Measurements from ENCODE around the gene CCM2L.

CCM2L gene

GRCh38 chr20:32062776-32063170, 52.5 kb downstream of the CCM2L start:
- no peak for DNase-seq

DNA sequence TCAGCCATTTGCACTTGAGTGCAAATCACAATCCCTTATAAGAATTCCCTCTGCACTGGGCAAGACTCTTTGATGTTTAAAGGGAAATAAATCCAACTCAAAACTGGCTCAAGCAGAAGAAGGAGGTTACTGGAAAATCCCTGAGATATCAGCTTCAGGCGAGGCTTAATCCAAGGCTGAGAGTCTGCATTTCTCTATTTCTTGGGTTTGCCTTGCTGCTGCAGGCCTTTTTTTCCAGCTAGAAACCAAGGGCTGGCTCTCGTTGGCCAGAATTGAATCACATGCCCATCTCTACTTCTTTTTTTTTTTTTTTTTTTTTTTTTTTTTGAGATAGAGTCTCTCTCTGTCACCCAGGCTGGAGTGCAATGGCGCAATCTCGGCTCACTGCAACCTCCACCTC, 53.5 kb downstream of the CCM2L start:
- DNase-seq = no peak

GRCh38 chr20:32064667-32065066, 54.4 kb downstream of the CCM2L start:
- no peak for DNase-seq

DNA sequence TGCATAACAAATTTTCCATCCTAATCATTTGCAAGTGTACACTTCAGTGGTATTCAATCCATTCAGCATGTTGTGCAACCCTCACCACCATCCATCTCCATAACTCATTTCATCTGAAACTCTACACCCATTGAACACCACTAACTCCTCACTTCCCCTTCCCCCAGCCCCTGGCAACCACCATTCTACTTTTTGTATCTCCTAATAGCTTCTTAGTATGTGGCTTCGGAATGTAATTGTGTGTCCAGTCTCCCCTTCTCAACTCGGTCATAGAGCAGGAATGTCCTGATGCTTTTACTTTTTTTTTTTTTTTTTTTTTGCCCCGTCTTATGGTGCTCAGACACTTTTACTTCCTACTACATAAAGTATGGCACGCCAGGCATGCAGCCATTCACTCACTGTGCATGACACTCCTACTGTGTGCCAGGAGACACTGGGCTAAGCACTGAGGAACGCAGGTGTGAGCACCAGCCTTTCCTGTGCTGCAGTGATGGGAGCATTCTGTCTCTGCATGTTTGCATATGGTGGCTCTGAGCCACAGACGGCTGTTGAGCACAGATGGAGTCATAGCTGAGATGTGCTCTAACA, 57.1 kb downstream of the CCM2L start:
- no peak for DNase-seq

DNA sequence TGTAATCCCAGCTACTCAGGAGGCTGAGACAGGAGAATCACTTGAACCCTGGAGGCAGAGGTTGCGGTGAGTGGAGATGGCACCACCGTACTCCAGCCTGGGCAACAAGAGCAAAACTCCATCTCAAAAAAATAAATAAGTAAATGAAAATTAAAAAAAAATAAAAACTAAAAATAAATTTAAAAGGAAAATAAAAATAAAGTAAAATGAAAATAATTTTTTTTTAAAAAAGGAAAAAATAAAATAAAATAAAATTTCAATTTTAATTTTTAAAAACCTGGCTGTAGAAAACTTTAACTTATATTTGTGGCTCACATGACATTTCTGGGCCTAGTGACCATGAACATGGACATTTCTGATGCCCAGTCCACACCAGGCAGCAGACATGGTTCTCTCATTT, 57.9 kb downstream of the CCM2L start:
- DNase-seq = no peak

DNA sequence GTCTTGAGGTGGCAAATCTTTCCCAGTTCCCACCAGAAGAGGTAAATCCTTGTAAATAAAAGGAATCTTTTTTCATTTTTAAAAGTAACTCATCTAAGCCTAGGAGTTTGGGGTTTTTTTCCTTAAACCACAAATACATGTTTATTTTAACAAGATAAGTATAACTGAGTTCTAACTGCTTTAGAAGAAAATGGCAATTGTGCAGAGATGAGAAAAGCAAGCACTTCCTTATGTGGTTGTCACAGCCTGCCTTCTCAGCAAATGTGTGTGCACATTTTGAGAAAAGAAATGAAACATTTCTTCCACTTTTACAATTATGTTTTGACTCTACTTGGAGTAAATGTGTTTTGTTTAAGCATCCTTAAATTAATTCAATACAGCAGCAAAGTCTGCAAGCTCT, 59.5 kb downstream of the CCM2L start:
- no peak for DNase-seq

DNA sequence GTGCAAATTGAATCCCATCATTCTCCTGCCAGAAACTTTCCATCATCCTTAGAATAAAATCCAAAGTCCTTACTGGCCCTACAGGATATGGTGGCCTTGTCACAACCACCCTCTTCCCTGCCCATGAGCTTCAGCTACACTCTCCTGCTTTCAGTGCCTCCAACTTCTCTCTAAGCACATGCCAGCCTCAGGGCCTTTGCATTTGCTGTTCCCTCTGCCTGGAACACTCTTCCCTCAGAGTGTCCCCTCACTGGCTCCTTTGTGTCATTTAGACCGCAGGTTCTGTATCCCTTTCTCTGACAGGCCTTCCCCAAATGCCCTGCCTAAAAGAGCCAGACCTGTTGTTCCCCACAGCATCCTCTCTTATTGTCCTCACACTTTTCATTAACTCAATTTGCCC, 60.0 kb downstream of the CCM2L start:
- no peak for DNase-seq

- no peak for DNase-seq
Measured at GRCh38 chr20:32070690-32071213, 60.5 kb downstream of the CCM2L start.

DNA sequence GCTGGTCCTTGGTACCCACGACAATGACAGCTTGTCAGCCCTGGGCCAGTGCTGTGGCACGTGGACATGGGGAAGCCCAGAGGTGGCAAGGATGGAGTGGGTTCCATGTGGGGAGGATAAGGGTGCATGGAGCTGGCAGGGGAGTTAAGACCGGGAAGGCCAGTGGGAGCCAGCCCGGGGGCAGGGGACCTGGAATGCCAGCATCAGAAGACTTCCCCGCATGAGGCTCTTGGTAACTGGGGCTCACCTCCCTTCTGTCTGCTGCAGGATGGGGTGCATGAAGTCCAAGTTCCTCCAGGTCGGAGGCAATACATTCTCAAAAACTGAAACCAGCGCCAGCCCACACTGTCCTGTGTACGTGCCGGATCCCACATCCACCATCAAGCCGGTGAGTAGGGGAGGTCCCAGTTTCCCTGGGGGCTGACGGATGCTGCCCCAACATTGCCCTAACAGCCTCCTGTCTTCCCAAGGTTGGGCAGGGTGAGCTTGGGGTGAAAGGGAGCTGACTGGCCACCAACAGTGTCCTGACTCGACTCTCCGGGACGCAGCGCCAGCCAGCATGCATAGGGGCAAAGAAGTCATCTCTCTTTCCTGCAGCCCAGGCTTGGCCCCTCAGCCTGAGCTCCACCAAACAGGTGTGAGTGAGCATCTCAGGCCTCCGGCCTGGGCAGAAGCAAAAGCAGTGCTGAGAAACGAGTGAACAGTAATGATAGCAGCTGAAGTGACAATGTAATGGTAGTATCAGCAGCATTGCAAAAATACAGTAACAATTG, 61.3 kb downstream of the CCM2L start:
- DNase-seq = no peak

- no peak for DNase-seq
Measured at GRCh38 chr20:32072168-32072750, 62.0 kb downstream of the CCM2L start.

- DNase-seq = no peak
Measured at GRCh38 chr20:32075534-32075933, 65.3 kb downstream of the CCM2L start.

GRCh38 chr20:32077190-32077589, 67.0 kb downstream of the CCM2L start:
- DNase-seq = no peak

DNA sequence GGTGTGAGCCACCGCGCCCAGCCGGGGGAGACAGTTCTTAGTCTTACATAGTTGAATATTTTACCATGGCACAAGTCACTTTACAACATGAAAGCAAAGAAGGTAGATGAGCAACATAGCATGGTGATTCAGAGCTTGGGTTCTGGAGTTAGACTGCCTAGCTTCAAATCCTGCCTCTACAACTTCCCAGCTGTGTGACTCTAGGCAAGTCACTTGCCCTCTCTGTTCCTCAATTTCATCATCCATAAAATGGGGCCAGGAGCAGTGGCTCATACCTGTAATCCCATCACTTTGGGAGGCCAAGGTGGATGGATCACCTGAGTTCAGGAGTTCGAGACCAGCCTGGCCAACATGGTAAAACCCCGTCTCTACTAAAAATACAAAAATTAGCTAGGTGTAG, 68.1 kb downstream of the CCM2L start:
- DNase-seq = no peak

DNA sequence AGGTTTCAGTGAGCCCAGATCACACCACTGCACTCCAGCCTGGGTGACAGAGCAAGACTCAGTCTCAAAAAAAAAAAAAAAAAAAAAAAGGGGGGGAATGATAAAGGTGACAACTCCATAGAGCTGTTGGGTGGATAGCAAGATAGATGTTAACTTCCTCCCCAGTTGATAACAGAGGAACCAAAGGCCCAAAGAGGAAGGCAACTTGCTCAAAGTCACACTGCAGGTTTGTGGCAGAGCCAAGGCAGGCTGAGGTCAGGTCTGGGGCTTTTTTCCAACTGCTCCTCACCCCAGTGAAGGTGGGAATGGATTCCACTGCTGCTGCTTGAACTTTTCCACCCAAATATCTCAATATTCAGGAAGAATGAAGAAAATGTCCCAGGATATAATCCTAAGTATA, 68.6 kb downstream of the CCM2L start:
- no peak for DNase-seq

GRCh38 chr20:32079655-32080109, 69.4 kb downstream of the CCM2L start:
- no peak for DNase-seq

- DNase-seq = no peak
Measured at GRCh38 chr20:32080783-32081182, 70.5 kb downstream of the CCM2L start.

Measured in effector CD4-positive, alpha-beta T cell (primary cell).